Esophagus squamous epithelium (tissue), 5 donors: ENCODE data around the gene LRRTM2. TPM values are rescaled to one million over a fixed set of nuclear protein-coding genes. Genes with fewer than 3 reads are reported as not detected.

ENCODE experiments used
- DNase-seq: peaks from one replicate; lab custom pipeline; 2025; lab: John Stamatoyannopoulos, UW
- H3K27ac ChIP-seq, 4 donors: fragments of 200-600 bp; sonication (generic); one replicate each; pipeline ENCODE4 v1.5.1; 2016 to 2019; ENCODE audit warnings: mild to moderate bottlenecking in 1 of 4
- H3K27me3 ChIP-seq, 4 donors: fragments of 200-600 bp; sonication (generic); 1 replicate in 3 of 4; 2 replicates in 1 of 4; pipeline versions ENCODE4 v1.5.1 to v1.6.0; 2017 to 2021; ENCODE audit warnings: antibody characterized with exemption in 1 of 4
- H3K36me3 ChIP-seq, 3 donors: fragments of 200-600 bp; sonication (generic); one replicate each; pipeline ENCODE4 v1.5.1; 2016 to 2019
- H3K4me1 ChIP-seq, 3 donors: fragments of 200-600 bp; sonication (generic); one replicate each; pipeline ENCODE4 v1.5.1; 2017 to 2019
- H3K4me3 ChIP-seq, 4 donors: fragments of 200-600 bp; sonication (generic); 1 replicate in 3 of 4; 2 replicates in 1 of 4; pipeline ENCODE4 v1.5.1; 2016 to 2019; ENCODE audit warnings: mild to moderate bottlenecking in 2 of 4, moderate library complexity in 1 of 4
- H3K9me3 ChIP-seq, 3 donors: fragments of 200-600 bp; sonication (generic); one replicate each; pipeline ENCODE4 v1.5.1; 2016 to 2019
- CTCF ChIP-seq, 6 experiments: fragments of 450-650 bp in 4 of 6; fragments of 200-600 bp in 2 of 6; sonication (generic) in 2 of 6; IDR thresholded peaks; one replicate each; pipeline ENCODE4 v1.5.1; 2016 to 2019; ENCODE audit warnings: antibody characterized with exemption in 6 of 6, mild to moderate bottlenecking in 4 of 6, moderate library complexity in 4 of 6
- POLR2A ChIP-seq, 4 donors: fragments of 450-650 bp; IDR thresholded peaks; one replicate each; pipeline ENCODE4 v1.6.1; 2017; ENCODE audit warnings: antibody characterized with exemption in 4 of 4, mild to moderate bottlenecking in 4 of 4, moderate library complexity in 3 of 4
- WGBS, 2 donors: methylation state at CpG; one replicate each; pipeline ENCODE4 v1.1.5; 2018; 5-methylcytosine and 5-hydroxymethylcytosine counted together
- intact Hi-C: fragments of 100-400 bp; cut with DNase I; formaldehyde crosslinking; loops from one replicate; pipeline ENCODE4 v1.15.0; 2022
- total RNA-seq, 4 donors: library from RNA; depleted of rRNA; stranded (reverse); fragments of >200 nt; gene quantifications; one replicate each; pipeline ENCODE4 v1.1.0, GENCODE V29; 2016
- donor health status: DM: yes; HTN: yes; CAD: no.

Gene LRRTM2
- total RNA-seq, 4 donors from 2014 or later = 0.04 to 3.1 (median 0.19) TPM; not detected in 1

- intact Hi-C loops = no loop called here
- Histone ChIP-seq H3K27me3 (no peaks in the 10 kb centered on the region), H3K36me3 (peaks cover 7 to 50% (median 10%) of the 10 kb centered on the region in 3 donors), H3K4me3 (no peak overlapping the region), H3K9me3 (no peaks in the 10 kb centered on the region), H3K4me1 (peaks cover 0 to 21% (median 0%) of the 10 kb centered on the region in 3 donors), H3K27ac (no peak overlapping the region)
- no peak for DNase-seq
- TF ChIP-seq CTCF (IDR thresholded peaks at IDR 0.05) = no peak
- TF ChIP-seq POLR2A (IDR thresholded peaks at IDR 0.05) = no peak
Observed at GRCh38 chr5:138884554-138884953, 9.4 kb upstream of the LRRTM2 start.

GRCh38 chr5:138884094-138884493, 9.0 kb upstream of the LRRTM2 start:
- TF ChIP-seq CTCF (IDR thresholded peaks at IDR 0.05) (no peak), POLR2A (IDR thresholded peaks at IDR 0.05) (no peak)

GRCh38 chr5:138883211-138883610, 8.1 kb upstream of the LRRTM2 start:
- peaks cover 0 to 37% (median 0%) of the 10 kb centered on the region in 3 donors for H3K36me3 ChIP-seq
- H3K27ac ChIP-seq = no peak overlapping the region
- TF ChIP-seq POLR2A (IDR thresholded peaks at IDR 0.05) (no peak), CTCF (IDR thresholded peaks at IDR 0.05) (no peak)
- no peaks in the 10 kb centered on the region for H3K27me3 ChIP-seq
- no peak overlapping the region for H3K4me3 ChIP-seq
- intact Hi-C loops = no loop called here
- no peak for DNase-seq
- no peaks in the 10 kb centered on the region for H3K9me3 ChIP-seq
- peaks cover 0 to 32% (median 2%) of the 10 kb centered on the region in 3 donors for H3K4me1 ChIP-seq

More at GRCh38 chr5:138884094-138884493, 9.0 kb upstream of the LRRTM2 start:
- peaks cover 0 to 23% (median 0%) of the 10 kb centered on the region in 3 donors for H3K4me1 ChIP-seq
- intact Hi-C loops = no loop called here
- no peak for DNase-seq
- H3K36me3 ChIP-seq = peaks cover 3 to 46% (median 7%) of the 10 kb centered on the region in 3 donors
- WGBS, 2 donors = 79 to 82% methylated on average over 1 of the region's 1 CpG
- no peak overlapping the region for H3K27ac ChIP-seq
- H3K27me3 ChIP-seq = no peaks in the 10 kb centered on the region
- no peaks in the 10 kb centered on the region for H3K9me3 ChIP-seq
- H3K4me3 ChIP-seq = no peak overlapping the region

GRCh38 chr5:138878437-138879235, 3.5 kb upstream of the LRRTM2 start:
- peaks cover 12 to 54% (median 20%) of the 10 kb centered on the region in 3 donors for H3K4me1 ChIP-seq
- no peaks in the 10 kb centered on the region for H3K9me3 ChIP-seq
- DNase-seq = no peak
- no peaks in the 10 kb centered on the region for H3K27me3 ChIP-seq
- no peak for TF ChIP-seq POLR2A (IDR thresholded peaks at IDR 0.05)
- TF ChIP-seq CTCF (IDR thresholded peaks at IDR 0.05) = no peak
- intact Hi-C loops = no loop called here
- H3K36me3 ChIP-seq = peaks cover 0 to 6% (median 0%) of the 10 kb centered on the region in 3 donors
- 50 to 52% methylated on average over 6 to 7 of the region's 7 CpGs for WGBS, 2 donors
- H3K27ac ChIP-seq = no peak overlapping the region
- H3K4me3 ChIP-seq = no peak overlapping the region

- H3K27ac ChIP-seq = no peak overlapping the region
- TF ChIP-seq POLR2A (IDR thresholded peaks at IDR 0.05) (no peak), CTCF (IDR thresholded peaks at IDR 0.05) (no peak)
- H3K36me3 ChIP-seq = peaks cover 0 to 6% (median 0%) of the 10 kb centered on the region in 3 donors
- H3K9me3 ChIP-seq = no peaks in the 10 kb centered on the region
- no peaks in the 10 kb centered on the region for H3K27me3 ChIP-seq
- intact Hi-C loops = no loop called here
- peaks cover 16 to 63% (median 27%) of the 10 kb centered on the region in 3 donors for H3K4me1 ChIP-seq
- DNase-seq = no peak
- no peak overlapping the region for H3K4me3 ChIP-seq
- 79 to 84% methylated on average over 4 of the region's 4 CpGs for WGBS, 2 donors
Observed at GRCh38 chr5:138876811-138877210, 1.7 kb upstream of the LRRTM2 start.
